Trophoblast cell (in vitro differentiated cells and primary cell): ENCODE data around the gene MYO5A.

ENCODE experiments used
- DNase-seq, 2 donors: peaks; one replicate each; pipeline ENCODE4 v3.0.0-alpha.2; 2016
- H2AFZ ChIP-seq: 2 replicates; pipeline ENCODE4 v1.6.1; 2013; ENCODE audit warnings: low read length, moderate library complexity, mild to moderate bottlenecking; ENCODE audit not compliant: insufficient read depth, poor library complexity
- H2AK5ac ChIP-seq: 2 replicates; pipeline ENCODE4 v1.6.1; 2013; ENCODE audit warnings: mild to moderate bottlenecking, low read length
- H2BK120ac ChIP-seq: 2 replicates; pipeline ENCODE4 v1.6.1; 2013; ENCODE audit warnings: low read length, mild to moderate bottlenecking, moderate library complexity; ENCODE audit not compliant: insufficient read depth, poor library complexity
- H2BK12ac ChIP-seq: 2 replicates; pipeline ENCODE4 v1.6.1; 2013; ENCODE audit warnings: mild to moderate bottlenecking, low read length, moderate library complexity
- H2BK5ac ChIP-seq: 2 replicates; pipeline ENCODE4 v1.6.1; 2013; ENCODE audit warnings: low read length, low read depth, moderate library complexity, mild to moderate bottlenecking; ENCODE audit not compliant: poor library complexity
- H3K14ac ChIP-seq: 2 replicates; pipeline ENCODE4 v1.6.1; 2013; ENCODE audit warnings: mild to moderate bottlenecking, low read length
- H3K18ac ChIP-seq: 2 replicates; pipeline ENCODE4 v1.6.1; 2013; ENCODE audit warnings: mild to moderate bottlenecking, low read length
- H3K23ac ChIP-seq: 2 replicates; pipeline ENCODE4 v1.6.1; 2013; ENCODE audit warnings: low read length
- H3K27ac ChIP-seq: 2 replicates; pipeline ENCODE4 v1.5.1; 2013; ENCODE audit warnings: low read depth, mild to moderate bottlenecking, inconsistent platforms, low read length, moderate library complexity
- H3K27me3 ChIP-seq: 2 replicates; pipeline ENCODE4 v1.6.1; 2013; ENCODE audit warnings: inconsistent platforms, mild to moderate bottlenecking, low read length, moderate library complexity; ENCODE audit not compliant: insufficient read depth
- H3K36me3 ChIP-seq, 2 experiments: 1 replicate in 1 of 2; 2 replicates in 1 of 2; pipeline ENCODE4 v1.6.1; 2013; ENCODE audit warnings: low read length in 2 of 2, mild to moderate bottlenecking in 2 of 2, moderate library complexity in 1 of 2; ENCODE audit not compliant: insufficient read depth in 2 of 2, control insufficient read depth in 1 of 2
- H3K4ac ChIP-seq: 2 replicates; pipeline ENCODE4 v1.6.1; 2013; ENCODE audit warnings: low read depth, mild to moderate bottlenecking, low read length, moderate library complexity
- H3K4me1 ChIP-seq, 2 experiments: 1 replicate in 1 of 2; 2 replicates in 1 of 2; pipeline ENCODE4 v1.6.1; 2013; ENCODE audit warnings: low read length in 2 of 2, mild to moderate bottlenecking in 2 of 2, moderate library complexity in 1 of 2; ENCODE audit not compliant: insufficient read depth in 2 of 2, control insufficient read depth in 1 of 2
- H3K4me2 ChIP-seq: 2 replicates; pipeline ENCODE4 v1.6.1; 2013; ENCODE audit warnings: inconsistent platforms, mild to moderate bottlenecking, low read length, moderate library complexity
- H3K4me3 ChIP-seq: 2 replicates; pipeline ENCODE4 v1.5.1; 2013; ENCODE audit warnings: mild to moderate bottlenecking, low read depth, low read length, inconsistent platforms
- H3K79me1 ChIP-seq: one replicate; pipeline ENCODE4 v1.6.1; 2013; ENCODE audit warnings: low read length
- H3K79me2 ChIP-seq: 2 replicates; pipeline ENCODE4 v1.6.1; 2013; ENCODE audit warnings: low read length, mild to moderate bottlenecking; ENCODE audit not compliant: control insufficient read depth, insufficient read depth, poor library complexity
- H3K9ac ChIP-seq: 2 replicates; pipeline ENCODE4 v1.6.1; 2013; ENCODE audit warnings: mild to moderate bottlenecking, low read length
- H3K9me3 ChIP-seq: 2 replicates; pipeline ENCODE4 v1.6.1; 2013; ENCODE audit warnings: low read depth, mild to moderate bottlenecking, control low read depth, inconsistent platforms, low read length; ENCODE audit not compliant: insufficient read depth
- H4K12ac ChIP-seq: 2 replicates; pipeline ENCODE4 v1.6.1; 2013; ENCODE audit warnings: low read depth, mild to moderate bottlenecking, low read length, moderate library complexity
- H4K8ac ChIP-seq: 2 replicates; pipeline ENCODE4 v1.6.1; 2013; ENCODE audit warnings: low read depth, mild to moderate bottlenecking, low read length, moderate library complexity
- H4K91ac ChIP-seq: one replicate; pipeline ENCODE4 v1.6.1; 2013; ENCODE audit warnings: low read depth, mild to moderate bottlenecking, low read length, moderate library complexity
- WGBS: extraction: QIAGEN DNeasy Blood & Tissue Kit; methylation state at CpG from one replicate; pipeline ENCODE4 v1.1.7; 2013; ENCODE audit warnings: missing lambda C conversion rate; ENCODE audit not compliant: insufficient read length, insufficient coverage; ENCODE audit errors: extremely low coverage; 5-methylcytosine and 5-hydroxymethylcytosine counted together

Gene MYO5A

DNA sequence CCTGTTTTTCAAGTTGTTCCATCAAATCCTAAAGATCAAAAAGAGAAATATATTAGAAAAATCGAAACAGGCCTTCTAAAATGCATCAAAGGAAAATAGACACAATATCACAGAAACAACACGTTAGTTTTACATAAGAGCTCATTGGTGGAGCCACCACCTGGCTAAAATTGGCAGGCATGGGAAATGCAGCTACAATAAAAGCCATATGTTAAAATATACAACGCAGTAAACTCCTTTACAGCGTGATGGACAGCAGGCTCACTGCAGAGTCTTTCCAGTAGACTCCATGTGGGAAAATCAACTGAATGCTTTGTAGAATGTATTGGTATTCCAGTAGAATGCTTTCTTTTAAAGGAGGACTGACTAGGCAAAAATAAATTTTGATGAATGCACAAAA is 192.2 kb downstream of the MYO5A start:
- H3K27me3 ChIP-seq, result no peaks in the 10 kb centered on the region
- H2BK5ac ChIP-seq, result no peak overlapping the region
- no peak overlapping the region for H3K27ac ChIP-seq
- no CpG with 5 or more reads among the region's 4 CpGs for WGBS
- H4K91ac ChIP-seq, result no peak overlapping the region
- no peak overlapping the region for H3K4me2 ChIP-seq
- no peaks in the 10 kb centered on the region for H3K36me3 ChIP-seq
- H3K18ac ChIP-seq, result no peak overlapping the region
- H3K4me1 ChIP-seq, result peaks cover 0 to 6% of the 10 kb centered on the region in 2 experiments
- no peak overlapping the region for H3K9ac ChIP-seq
- no peaks in the 10 kb centered on the region for H3K79me2 ChIP-seq
- no peak overlapping the region for H2BK12ac ChIP-seq
- H3K9me3 ChIP-seq, result no peaks in the 10 kb centered on the region
- H2BK120ac ChIP-seq, result no peak overlapping the region
- H3K4me3 ChIP-seq, result no peak overlapping the region
- H4K8ac ChIP-seq, result no peak overlapping the region
- H2AK5ac ChIP-seq, result no peak overlapping the region
- no peak overlapping the region for H4K12ac ChIP-seq
- H2AFZ ChIP-seq, result no peak overlapping the region
- H3K23ac ChIP-seq, result no peak overlapping the region
- H3K4ac ChIP-seq, result no peak overlapping the region
- peaks cover 1% of the 10 kb centered on the region for H3K79me1 ChIP-seq
- DNase-seq, result no peak
- no peak overlapping the region for H3K14ac ChIP-seq

DNA sequence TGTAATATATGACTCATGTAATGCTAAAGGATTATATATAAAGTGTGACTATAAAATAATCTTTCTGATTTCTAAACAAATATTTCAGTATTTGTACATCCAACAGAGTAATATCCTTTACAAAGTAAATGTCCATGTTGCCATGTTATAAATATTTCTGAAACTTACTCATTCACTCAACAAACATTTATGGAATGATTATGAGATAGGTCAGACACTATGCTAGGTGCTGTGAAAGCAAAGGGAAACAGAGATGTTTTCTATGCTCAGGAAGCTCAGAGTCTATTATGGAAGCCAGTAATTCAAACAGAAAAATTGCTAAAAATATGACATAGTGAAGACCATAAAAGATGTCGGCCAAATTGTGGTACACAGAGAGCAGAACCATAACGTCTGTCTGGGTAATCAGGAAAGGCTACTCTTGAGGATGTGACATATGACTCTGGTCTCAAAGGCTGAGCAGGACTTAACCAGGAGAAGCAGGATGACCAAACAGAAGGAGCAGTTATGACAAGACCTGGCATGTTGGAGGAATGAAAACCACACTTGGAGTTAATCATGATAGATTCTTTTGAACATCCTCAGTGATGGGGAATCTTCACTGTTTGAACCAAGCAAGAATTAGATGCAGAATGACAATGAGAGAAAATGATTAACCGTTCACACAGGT is 194.1 kb downstream of the MYO5A start:
- Histone ChIP-seq H2AFZ (no peak overlapping the region), H3K23ac (no peak overlapping the region), H3K79me1 (no peaks in the 10 kb centered on the region), H2BK120ac (no peak overlapping the region), H3K4me1 (peaks cover 0 to 3% of the 10 kb centered on the region in 2 experiments), H2BK12ac (no peak overlapping the region), H4K91ac (no peak overlapping the region), H3K14ac (no peak overlapping the region), H3K9ac (no peak overlapping the region), H3K27ac (no peak overlapping the region), H3K27me3 (no peaks in the 10 kb centered on the region), H4K8ac (no peak overlapping the region), H3K4me2 (no peak overlapping the region), H3K36me3 (no peaks in the 10 kb centered on the region), H3K9me3 (no peaks in the 10 kb centered on the region), H3K79me2 (no peaks in the 10 kb centered on the region), H2BK5ac (no peak overlapping the region), H3K4me3 (no peak overlapping the region), H3K18ac (no peak overlapping the region), H4K12ac (no peak overlapping the region), H2AK5ac (no peak overlapping the region), H3K4ac (no peak overlapping the region)
- WGBS, result no CpG with 5 or more reads among the region's 3 CpGs
- DNase-seq, result peak in 1 of 2 donors; percentile 65

DNA sequence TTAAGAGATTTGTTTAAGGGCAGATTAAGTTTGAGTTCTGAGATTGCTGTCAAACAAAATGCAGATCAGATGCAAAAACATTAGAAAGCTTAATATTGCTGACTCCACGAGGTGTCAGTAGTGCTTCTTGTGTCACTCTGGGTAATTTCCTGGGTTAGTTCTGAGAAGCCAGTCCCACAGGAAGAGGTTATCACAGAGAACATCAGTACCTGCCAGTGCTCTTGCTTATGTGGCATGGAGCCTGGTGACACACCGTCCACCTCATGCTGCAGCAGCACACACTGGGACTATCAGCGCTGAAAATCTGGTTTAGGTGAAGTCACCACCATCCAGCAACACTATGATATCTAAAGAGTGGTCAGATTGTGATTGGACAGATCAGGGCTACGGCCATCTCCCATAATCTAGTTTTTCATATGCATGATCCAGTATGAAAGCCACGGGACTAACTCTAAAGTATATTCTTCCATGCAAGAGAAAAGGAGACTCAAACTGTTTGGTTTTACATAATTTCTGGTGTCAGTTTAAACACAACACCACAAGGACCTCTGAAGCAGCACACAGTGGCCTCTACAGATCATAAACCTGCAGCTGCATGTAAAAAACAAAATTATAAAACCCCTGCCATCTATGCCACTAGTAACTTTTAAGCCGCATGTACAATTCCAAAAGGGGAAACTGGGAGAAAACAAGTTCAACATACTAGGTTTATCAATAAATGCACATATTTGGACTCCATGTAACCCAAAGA is 197.0 kb downstream of the MYO5A start:
- Histone ChIP-seq H2AK5ac (no peak overlapping the region), H4K8ac (no peak overlapping the region), H3K4me1 (peaks cover 0 to 2% of the 10 kb centered on the region in 2 experiments), H4K91ac (no peak overlapping the region), H3K14ac (no peak overlapping the region), H4K12ac (no peak overlapping the region), H3K79me1 (no peaks in the 10 kb centered on the region), H3K23ac (no peak overlapping the region), H3K79me2 (no peaks in the 10 kb centered on the region), H3K4me2 (no peak overlapping the region), H3K27me3 (no peaks in the 10 kb centered on the region), H3K4ac (no peak overlapping the region), H3K27ac (no peak overlapping the region), H2BK5ac (no peak overlapping the region), H3K4me3 (no peak overlapping the region), H3K9me3 (no peaks in the 10 kb centered on the region), H3K36me3 (no peaks in the 10 kb centered on the region), H2AFZ (no peak overlapping the region), H3K18ac (no peak overlapping the region), H2BK12ac (no peak overlapping the region), H3K9ac (no peak overlapping the region), H2BK120ac (no peak overlapping the region)
- peak; percentile 76 to 81 for DNase-seq
- WGBS, result no CpG with 5 or more reads among the region's 6 CpGs

DNA sequence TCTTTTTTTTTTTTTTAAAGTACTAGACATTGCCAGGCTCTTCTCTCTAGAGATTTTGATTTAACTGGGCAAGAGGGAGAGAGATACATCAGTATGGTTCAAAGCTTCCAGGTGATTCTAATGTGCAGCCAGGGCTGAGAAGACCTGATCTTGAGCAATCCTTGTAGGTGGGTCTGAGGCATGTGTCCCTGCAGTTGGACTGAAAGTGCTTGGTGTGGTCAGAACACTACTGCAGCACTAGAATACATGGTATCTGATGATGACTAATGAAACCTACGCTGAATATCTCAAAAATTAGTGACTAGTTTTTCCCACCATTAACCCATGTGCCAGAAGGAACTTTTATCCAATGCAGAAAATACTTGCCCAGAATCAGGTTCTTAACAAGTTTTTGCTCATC is 198.7 kb downstream of the MYO5A start:
- H3K27me3 ChIP-seq, result no peaks in the 10 kb centered on the region
- no peak overlapping the region for H3K9ac ChIP-seq

More for the DNA sequence above, 198.7 kb downstream of the MYO5A start:
- Histone ChIP-seq H3K9me3 (no peaks in the 10 kb centered on the region), H3K23ac (no peak overlapping the region), H3K4me3 (no peak overlapping the region), H4K8ac (no peak overlapping the region), H2BK120ac (no peak overlapping the region), H3K4me2 (no peak overlapping the region), H4K91ac (no peak overlapping the region), H3K36me3 (no peaks in the 10 kb centered on the region), H3K14ac (no peak overlapping the region), H3K18ac (no peak overlapping the region), H2AK5ac (no peak overlapping the region), H3K79me1 (no peaks in the 10 kb centered on the region), H3K79me2 (no peaks in the 10 kb centered on the region), H3K4ac (no peak overlapping the region), H2AFZ (no peak overlapping the region), H3K27ac (no peak overlapping the region), H2BK12ac (no peak overlapping the region), H4K12ac (no peak overlapping the region), H3K4me1 (peaks cover 0 to 2% of the 10 kb centered on the region in 2 experiments), H2BK5ac (no peak overlapping the region)
- no CpG with 5 or more reads among the region's 1 CpG for WGBS
- DNase-seq, result no peak
